GM23338 (cell line): ENCODE measurements around the gene BICD2. TPM values are rescaled to one million over a fixed set of nuclear protein-coding genes. Genes with fewer than 3 reads are reported as not detected.

Experiments
- ATAC-seq: fragments of 200-7000 bp; cut with Tn5 transposase; 3 replicates; pipeline ENCODE4 v1.9.1; 2020
- DNase-seq: peaks from one replicate; pipeline ENCODE4 v3.0.0-alpha.2; 2015; ENCODE audit warnings: low spot score
- H2AFZ ChIP-seq: fragments of 200-600 bp; sonication (generic); 2 replicates; pipeline ENCODE4 v1.8.0; 2016; ENCODE audit warnings: antibody characterized with exemption, mild to moderate bottlenecking, moderate library complexity
- H3F3A ChIP-seq: fragments of 200-600 bp; sonication (generic); replicated peaks from 2 replicates; pipeline ENCODE4 v1.8.0; 2017; ENCODE audit warnings: antibody characterized with exemption, mixed run types, low read depth
- H3K27ac ChIP-seq: fragments of 200-600 bp; sonication (generic); 2 replicates; pipeline ENCODE4 v1.6.1; 2016; ENCODE audit warnings: low read depth
- H3K27me3 ChIP-seq: fragments of 200-600 bp; sonication (generic); 2 replicates; pipeline ENCODE4 v1.8.0; 2016; ENCODE audit warnings: mild to moderate bottlenecking, mixed run types, moderate library complexity; ENCODE audit not compliant: insufficient read depth
- H3K36me3 ChIP-seq: fragments of 200-600 bp; sonication (generic); 2 replicates; pipeline ENCODE4 v1.8.0; 2016; ENCODE audit warnings: mild to moderate bottlenecking; ENCODE audit not compliant: insufficient read depth
- H3K4me1 ChIP-seq: fragments of 200-600 bp; sonication (generic); 2 replicates; pipeline ENCODE4 v1.8.0; 2016; ENCODE audit warnings: mild to moderate bottlenecking, moderate library complexity; ENCODE audit not compliant: insufficient read depth
- H3K4me2 ChIP-seq: fragments of 200-600 bp; sonication (generic); 2 replicates; pipeline ENCODE4 v1.7.1; 2017; ENCODE audit warnings: mixed run types
- H3K4me3 ChIP-seq: fragments of 200-600 bp; sonication (generic); 2 replicates; pipeline ENCODE4 v1.6.1; 2016; ENCODE audit warnings: mixed run types
- H3K79me2 ChIP-seq: fragments of 200-600 bp; sonication (generic); replicated peaks from 2 replicates; pipeline ENCODE4 v1.8.0; 2017; ENCODE audit warnings: mild to moderate bottlenecking; ENCODE audit not compliant: insufficient read depth
- H3K9me2 ChIP-seq: fragments of 200-600 bp; sonication (generic); 2 replicates; pipeline ENCODE4 v1.8.0; 2017; ENCODE audit not compliant: insufficient read depth
- H4K20me1 ChIP-seq: fragments of 200-600 bp; sonication (generic); replicated peaks from 2 replicates; pipeline ENCODE4 v1.8.0; 2017; ENCODE audit warnings: mild to moderate bottlenecking; ENCODE audit not compliant: insufficient read depth
- H3K27ac Mint-ChIP-seq: 2 replicates; pipeline ENCODE4 v1.8.0; 2020; ENCODE audit warnings: inconsistent platforms, mild to moderate bottlenecking, moderate library complexity, mixed read lengths
- H3K27me3 Mint-ChIP-seq: 3 replicates; pipeline ENCODE4 v1.8.0; 2022; ENCODE audit warnings: low read depth, mild to moderate bottlenecking, moderate library complexity, mixed read lengths, inconsistent platforms; ENCODE audit not compliant: insufficient read depth, poor library complexity
- H3K36me3 Mint-ChIP-seq: 3 replicates; pipeline ENCODE4 v1.8.0; 2021; ENCODE audit warnings: low read depth, mild to moderate bottlenecking, inconsistent platforms, moderate library complexity, mixed read lengths
- H3K4me1 Mint-ChIP-seq: 3 replicates; pipeline ENCODE4 v1.8.0; 2020; ENCODE audit warnings: mild to moderate bottlenecking, inconsistent platforms, mixed read lengths
- H3K4me3 Mint-ChIP-seq: 3 replicates; pipeline ENCODE4 v1.8.0; 2021; ENCODE audit warnings: moderate library complexity, mild to moderate bottlenecking, inconsistent platforms, mixed read lengths
- H3K9me3 Mint-ChIP-seq: 3 replicates; pipeline ENCODE4 v1.8.0; 2020; ENCODE audit warnings: moderate library complexity, mild to moderate bottlenecking, inconsistent platforms, mixed read lengths
- CREB1 ChIP-seq: fragments of 250-450 bp; sonication (Bioruptor Pico); IDR thresholded peaks from 2 replicates; pipeline ENCODE4 v1.5.0; 2020; ENCODE audit warnings: low read depth, mild to moderate bottlenecking, moderate library complexity
- NANOG ChIP-seq: IDR thresholded peaks from 2 replicates; pipeline ENCODE4 v1.6.1; 2016; ENCODE audit warnings: antibody characterized with exemption, borderline replicate concordance
- POLR2AphosphoS5 ChIP-seq: IDR thresholded peaks from 2 replicates; pipeline ENCODE4 v1.6.1; 2016; ENCODE audit warnings: antibody characterized with exemption, low read depth
- STAT1 ChIP-seq: IDR thresholded peaks from one replicate; pipeline ENCODE4 v1.6.1; 2016; ENCODE audit warnings: antibody characterized with exemption; ENCODE audit not compliant: unreplicated experiment
- ZNF331 ChIP-seq: fragments of 250-450 bp; sonication (Bioruptor Pico); IDR thresholded peaks from 2 replicates; pipeline ENCODE4 v1.5.0; 2020; ENCODE audit warnings: low read depth, mild to moderate bottlenecking, moderate library complexity
- ZNF462 ChIP-seq: fragments of 250-450 bp; sonication (Bioruptor Pico); IDR thresholded peaks from 2 replicates; pipeline ENCODE4 v1.5.0; 2020; ENCODE audit warnings: mild to moderate bottlenecking, moderate library complexity
- polyA plus RNA-seq: library from polyadenylated mRNA; unstranded; fragments of >200 nt; fragmentation: Nextera tagmentation; extraction: Ambion mirVana; gene quantifications from 2 replicates; pipeline ENCODE4 v1.2.1, GENCODE V29; 2016
- total RNA-seq: library from RNA; depleted of rRNA; stranded (reverse); fragments of >200 nt; shearing (Covaris generic); gene quantifications from 2 replicates; pipeline ENCODE4 v1.2.3, GENCODE V29; 2014
- TF ChIP-seq, protein P1 (sequence below): IDR thresholded peaks from 2 replicates; pipeline ENCODE4 v1.6.1; 2016; ENCODE audit warnings: antibody characterized with exemption

BICD2 gene
- total and polyA plus RNA-seq, 2 experiments from 2014 or later, result 8.7 to 34.3 TPM

DNA sequence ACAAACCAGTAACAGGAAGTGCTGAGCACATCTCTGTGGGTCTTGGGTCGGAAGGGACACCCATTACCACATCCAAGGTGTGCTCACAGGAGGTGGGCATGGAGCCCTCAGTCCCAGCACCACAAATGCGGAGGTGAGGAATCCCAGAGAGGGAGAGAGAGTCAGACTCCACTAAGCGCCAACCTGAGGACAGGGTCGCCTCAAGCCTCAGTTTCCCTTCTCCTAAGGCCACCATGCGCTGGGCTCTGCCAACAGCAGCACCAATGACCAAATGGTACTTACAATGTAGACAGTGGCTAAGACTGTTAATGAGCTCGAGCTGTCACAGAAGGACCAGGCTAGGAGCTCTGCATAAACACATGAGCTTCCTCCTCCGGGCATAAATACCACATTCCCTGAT lies 43.1 kb downstream of the BICD2 start (continued):
- TF ChIP-seq ZNF462 (no peak), ZNF331 (CRISPR knock-in tag) (no peak), POLR2AphosphoS5 (no peak), NANOG (no peak), CREB1 (CRISPR knock-in tag) (no peak), STAT1 (no peak)
- TF ChIP-seq, protein P1, sequence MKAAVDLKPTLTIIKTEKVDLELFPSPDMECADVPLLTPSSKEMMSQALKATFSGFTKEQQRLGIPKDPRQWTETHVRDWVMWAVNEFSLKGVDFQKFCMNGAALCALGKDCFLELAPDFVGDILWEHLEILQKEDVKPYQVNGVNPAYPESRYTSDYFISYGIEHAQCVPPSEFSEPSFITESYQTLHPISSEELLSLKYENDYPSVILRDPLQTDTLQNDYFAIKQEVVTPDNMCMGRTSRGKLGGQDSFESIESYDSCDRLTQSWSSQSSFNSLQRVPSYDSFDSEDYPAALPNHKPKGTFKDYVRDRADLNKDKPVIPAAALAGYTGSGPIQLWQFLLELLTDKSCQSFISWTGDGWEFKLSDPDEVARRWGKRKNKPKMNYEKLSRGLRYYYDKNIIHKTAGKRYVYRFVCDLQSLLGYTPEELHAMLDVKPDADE, result no peak

- Histone ChIP-seq H3K36me3 (peaks cover 5% of the 10 kb centered on the region), H4K20me1 (peaks cover 13% of the 10 kb centered on the region), H3K79me2 (0 out of 2 replicates have a peak, but pooled peaks cover 3% of the 10 kb centered on the region), H3K4me1 (no peaks in the 10 kb centered on the region), H3K4me3 (no peak overlapping the region), H3K27ac (no peak overlapping the region), H3F3A (no peaks in the 10 kb centered on the region), H2AFZ (no peak overlapping the region), H3K4me2 (no peak overlapping the region), H3K27me3 (no peaks in the 10 kb centered on the region), H3K9me2 (no peaks in the 10 kb centered on the region)
- no peak overlapping the region for H3K4me3 Mint-ChIP-seq
- DNase-seq (no peak), ATAC-seq (no peak)
- no peaks in the 10 kb centered on the region for H3K9me3 Mint-ChIP-seq
- H3K27me3 Mint-ChIP-seq, result peaks cover 13% of the 10 kb centered on the region
- H3K27ac Mint-ChIP-seq, result no peak overlapping the region
- H3K36me3 Mint-ChIP-seq, result peaks cover 48% of the 10 kb centered on the region
- no peaks in the 10 kb centered on the region; the same call in 2 of the 3 replicates for H3K4me1 Mint-ChIP-seq
- TF ChIP-seq, protein P1, result no peak
Observed at GRCh38 chr9:92720807-92721535, 43.7 kb downstream of the BICD2 start.
